ENCODE results near the gene CORO1C. TPM values are rescaled to one million over a fixed set of nuclear protein-coding genes. Genes with fewer than 3 reads are reported as not detected.

Gene CORO1C
- total and polyA plus RNA-seq, 9 of the 15 experiments (the other 6 are each of a cell fraction or from before 2014, with no cell fraction given) = 55.2 to 280 (median 150) TPM

DNA sequence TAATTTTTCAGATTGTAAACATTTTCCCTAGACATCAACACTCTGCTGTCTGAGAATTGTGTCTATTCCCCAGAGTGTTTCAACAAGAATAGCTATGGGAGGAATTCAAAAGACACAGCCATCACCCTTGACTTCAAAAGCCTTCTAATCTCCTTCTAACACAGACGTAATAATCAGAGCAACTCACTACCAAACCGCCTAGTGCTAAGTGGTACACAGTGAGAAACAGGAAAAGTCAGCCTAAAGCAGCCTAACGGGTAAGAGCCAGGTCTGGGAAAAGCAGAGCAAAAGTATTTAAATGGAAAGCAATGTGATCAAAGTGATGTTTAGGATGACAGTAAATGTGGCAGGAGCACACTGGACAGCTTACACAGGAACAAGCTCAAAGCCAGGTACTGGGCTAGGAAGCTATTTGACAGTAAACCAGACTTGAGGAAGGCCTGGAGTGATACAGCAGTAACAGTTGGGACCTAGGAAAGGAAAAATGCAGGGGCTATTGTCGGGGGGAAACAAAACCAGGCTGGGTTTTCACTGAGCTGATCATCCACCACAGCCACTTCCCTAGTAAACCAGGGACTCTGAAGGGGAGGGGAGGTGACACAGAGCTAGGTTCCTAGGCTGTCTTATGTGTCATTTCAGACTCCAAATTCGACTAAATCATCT is 29.4 kb downstream of the CORO1C start:
- no peak overlapping the region for H2AFZ ChIP-seq (ENCODE audit: low read depth, low read length)
- peak overlapping the region; percentile 63 for H3K27ac ChIP-seq (ENCODE audit: extremely low read depth, low read depth, low read length)
- 4% methylated on average over 5 of the region's 5 CpGs for WGBS (ENCODE audit: insufficient coverage, low coverage, missing lambda C conversion rate)
- peaks cover 34% of the 10 kb centered on the region for H4K20me1 ChIP-seq (replicated peaks; ENCODE audit: control insufficient read depth, insufficient read depth, low read length)
- H3K27me3 ChIP-seq (ENCODE audit: control insufficient read depth in 2 of 2, insufficient read depth in 2 of 2, low read length in 2 of 2) = no peaks in the 10 kb centered on the region
- H3K79me2 ChIP-seq (ENCODE audit: control insufficient read depth, insufficient read depth, low read length) = peaks cover 88% of the 10 kb centered on the region
- peak; percentile 76 for ATAC-seq
- no TSS peak for BruUV-seq (replicated peaks)
- H3K4me1 ChIP-seq (replicated peaks in 1 of 2; ENCODE audit: control insufficient read depth in 2 of 2, insufficient read depth in 2 of 2, low read length in 2 of 2) = peaks cover 16 to 60% of the 10 kb centered on the region in 2 experiments
- intact Hi-C loops (cut with micrococcal nuclease) = loop anchor here (2.0 kb wide), 1 partner anchor 27 kb away; no protein-coding TSS in a partner anchor
- DNase-seq (ENCODE audit: extremely low read depth in 1 of 4, low spot score in 3 of 4) = peak in 2 of 4 experiments; percentile 35 to 68
- in situ Hi-C loops (cut with MboI) = no loop called here
- H3K36me3 ChIP-seq (ENCODE audit: control insufficient read depth, insufficient read depth, low read length) = peaks cover 69% of the 10 kb centered on the region
- H3K4me2 ChIP-seq (ENCODE audit: insufficient read depth, low read length) = peak overlapping the region; percentile 66
- no peaks in the 10 kb centered on the region for H3K9me3 ChIP-seq (replicated peaks; ENCODE audit: control insufficient read depth, insufficient read depth, low read depth, low read length)
- peaks cover 10% of the 10 kb centered on the region for H3K9me1 ChIP-seq (ENCODE audit: control insufficient read depth, insufficient read depth, low read length)
- ChIA-PET CTCF (ENCODE audit: low intra/inter-chr PET ratio) (no interaction called here), POLR2A (interaction anchor here (0.6 to 4.2 kb wide), 9 partner anchors 9 to 499 kb away, joined by 3 to 52 read pairs (median 7); no protein-coding TSS in a partner anchor)
- peak; percentile 83 for FAIRE-seq
- H3K4me3 ChIP-seq = no peak overlapping the region
- H3K9ac ChIP-seq (ENCODE audit: insufficient read depth in 1 of 2, low read depth in 2 of 2, low read length in 2 of 2) = peak overlapping the region in 1 of 2 experiments; percentile 17; a peak in 1 of 4 replicates
- no peak for TF ChIP-seq ZNF408 (CRISPR knock-in tag; IDR thresholded peaks at IDR 0.05; ENCODE audit: low read depth)
- TF ChIP-seq ZKSCAN1 (IDR thresholded peaks at IDR 0.05; ENCODE audit: low read depth, low read length) = no peak
- TF ChIP-seq GATA2 (CRISPR knock-in tag; IDR thresholded peaks at IDR 0.05) = peak; percentile 38; the same call in 1 of the 2 replicates
- TF ChIP-seq ZNF583 (CRISPR knock-in tag; IDR thresholded peaks at IDR 0.05) = peak; percentile 41; the same call in 1 of the 2 replicates
- no peak for TF ChIP-seq BCOR (IDR thresholded peaks at IDR 0.05)
- TF ChIP-seq XRCC4 (IDR thresholded peaks at IDR 0.05; ENCODE audit: extremely low read depth, insufficient read depth, insufficient read length) = no peak
- no peak for TF ChIP-seq ZNF133 (CRISPR knock-in tag; IDR thresholded peaks at IDR 0.05)
- TF ChIP-seq, protein P1, sequence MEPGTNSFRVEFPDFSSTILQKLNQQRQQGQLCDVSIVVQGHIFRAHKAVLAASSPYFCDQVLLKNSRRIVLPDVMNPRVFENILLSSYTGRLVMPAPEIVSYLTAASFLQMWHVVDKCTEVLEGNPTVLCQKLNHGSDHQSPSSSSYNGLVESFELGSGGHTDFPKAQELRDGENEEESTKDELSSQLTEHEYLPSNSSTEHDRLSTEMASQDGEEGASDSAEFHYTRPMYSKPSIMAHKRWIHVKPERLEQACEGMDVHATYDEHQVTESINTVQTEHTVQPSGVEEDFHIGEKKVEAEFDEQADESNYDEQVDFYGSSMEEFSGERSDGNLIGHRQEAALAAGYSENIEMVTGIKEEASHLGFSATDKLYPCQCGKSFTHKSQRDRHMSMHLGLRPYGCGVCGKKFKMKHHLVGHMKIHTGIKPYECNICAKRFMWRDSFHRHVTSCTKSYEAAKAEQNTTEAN (CRISPR knock-in tag; IDR thresholded peaks at IDR 0.05) = no peak
- no peak for TF ChIP-seq NFATC3 (IDR thresholded peaks at IDR 0.05)
- no peak; the same call in 1 of the 2 replicates for TF ChIP-seq HSF4 (CRISPR knock-in tag; IDR thresholded peaks at IDR 0.05; ENCODE audit: borderline replicate concordance)
- 0 out of 2 replicates have a peak, but pooled peaks have one; percentile 27 for TF ChIP-seq TCF7 (IDR thresholded peaks at IDR 0.05; ENCODE audit: borderline replicate concordance)
- TF ChIP-seq NBN (IDR thresholded peaks at IDR 0.05; ENCODE audit: low read depth) = peak; percentile 46; the same call in 1 of the 2 replicates
- no peak for TF ChIP-seq ARHGAP35 (IDR thresholded peaks at IDR 0.05; ENCODE audit: partially characterized antibody)
- TF ChIP-seq ZNF165 (CRISPR knock-in tag; IDR thresholded peaks at IDR 0.05; ENCODE audit: borderline replicate concordance) = peak; percentile 87; the same call in 1 of the 2 replicates
- no peak for TF ChIP-seq MEF2D (tag; conservative IDR thresholded peaks at IDR 0.05; ENCODE audit: low read depth)
- 0 out of 2 replicates have a peak, but pooled peaks have one; percentile 18 for TF ChIP-seq ZBTB17 (CRISPR knock-in tag; IDR thresholded peaks at IDR 0.05)
- TF ChIP-seq, protein P2, sequence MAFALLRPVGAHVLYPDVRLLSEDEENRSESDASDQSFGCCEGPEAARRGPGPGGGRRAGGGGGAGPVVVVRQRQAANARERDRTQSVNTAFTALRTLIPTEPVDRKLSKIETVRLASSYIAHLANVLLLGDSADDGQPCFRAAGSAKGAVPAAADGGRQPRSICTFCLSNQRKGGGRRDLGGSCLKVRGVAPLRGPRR (CRISPR knock-in tag; IDR thresholded peaks at IDR 0.05) = no peak
- peak; percentile 66 to 89; a peak in 3 of 4 replicates for TF ChIP-seq RCOR1 (IDR thresholded peaks at IDR 0.05; ENCODE audit: borderline replicate concordance in 1 of 2, low read depth in 2 of 2, low read length in 2 of 2)
- TF ChIP-seq HEY1 (CRISPR knock-in tag; IDR thresholded peaks at IDR 0.05; ENCODE audit: borderline replicate concordance) = no peak
- TF ChIP-seq TRIM28 (IDR thresholded peaks at IDR 0.05) = no peak
- no peak for TF ChIP-seq CCAR2 (IDR thresholded peaks at IDR 0.05; ENCODE audit: low read depth, low read length)
- TF ChIP-seq, protein P3, sequence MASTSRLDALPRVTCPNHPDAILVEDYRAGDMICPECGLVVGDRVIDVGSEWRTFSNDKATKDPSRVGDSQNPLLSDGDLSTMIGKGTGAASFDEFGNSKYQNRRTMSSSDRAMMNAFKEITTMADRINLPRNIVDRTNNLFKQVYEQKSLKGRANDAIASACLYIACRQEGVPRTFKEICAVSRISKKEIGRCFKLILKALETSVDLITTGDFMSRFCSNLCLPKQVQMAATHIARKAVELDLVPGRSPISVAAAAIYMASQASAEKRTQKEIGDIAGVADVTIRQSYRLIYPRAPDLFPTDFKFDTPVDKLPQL (IDR thresholded peaks at IDR 0.05; ENCODE audit: extremely low read depth, insufficient read length) = no peak
- TF ChIP-seq ZKSCAN8 (CRISPR knock-in tag; IDR thresholded peaks at IDR 0.05) = no peak
